Stimulated activated naive CD8-positive, alpha-beta T cell treated with anti-CD3 and anti-CD28 coated beads, Interleukin-15, Interleukin-2, amounts not matched to agents 100 U/mL and 50 U/mL, for 24 hours (primary cell): ENCODE measurements around the gene LTBP1.
A peak's percentile ranks its signal among the peaks of the same experiment; 100 is the strongest.
"Not testable (repeated sequence)": the region's sequence is repeated elsewhere in the genome, so short reads cannot be mapped to it uniquely, and the experiment has no call there.

ENCODE experiments used
- ATAC-seq: fragments of 150-1000 bp; cut with Tn5 transposase; one replicate; pipeline ENCODE4 v1.10.0; 2021
- DNase-seq: peaks from one replicate; pipeline ENCODE4 v3.0.0; 2021

LTBP1 gene

GRCh38 chr2:32946314-32947075 lies at the start of gene LTBP1:
TSS of gene LTBP1 (plus strand) at chr2:32946953. CDS start at chr2:32947325, 372 bp downstream.
- DNase-seq (peak; percentile 57), ATAC-seq (peak; percentile 77)

GRCh38 chr2:32900246-32900973 lies 46.3 kb upstream of the LTBP1 start:
- ATAC-seq (no peak), DNase-seq (no peak)

- no peak for DNase-seq
- ATAC-seq: no peak
These were observed 45.4 kb upstream of the LTBP1 start for GRCh38 chr2:32901313-32901712.

GRCh38 chr2:32902174-32902573 lies 44.6 kb upstream of the LTBP1 start:
- DNase-seq: no peak
- no peak for ATAC-seq

GRCh38 chr2:32902986-32903385 lies 43.8 kb upstream of the LTBP1 start:
- no peak for DNase-seq

GRCh38 chr2:32904074-32904473 lies 42.7 kb upstream of the LTBP1 start:
- no peak for ATAC-seq
- DNase-seq: no peak

More at GRCh38 chr2:32902986-32903385, 43.8 kb upstream of the LTBP1 start:
- ATAC-seq: no peak

GRCh38 chr2:32904751-32905150 lies 42.0 kb upstream of the LTBP1 start:
- DNase-seq (no peak), ATAC-seq (no peak)

- ATAC-seq (no peak), DNase-seq (no peak)
These were observed 41.5 kb upstream of the LTBP1 start for GRCh38 chr2:32905270-32905669.

- no peak for ATAC-seq
- DNase-seq: no peak
These were observed 35.7 kb upstream of the LTBP1 start for GRCh38 chr2:32910883-32911598.

GRCh38 chr2:32915694-32916093 lies 31.1 kb upstream of the LTBP1 start:
- no peak for ATAC-seq
- no peak for DNase-seq

- ATAC-seq (no peak), DNase-seq (no peak)
These were observed 28.0 kb upstream of the LTBP1 start for GRCh38 chr2:32918774-32919173.

GRCh38 chr2:32919901-32920300 lies 26.9 kb upstream of the LTBP1 start:
- not testable (repeated sequence) for ATAC-seq, DNase-seq

- ATAC-seq, DNase-seq: not testable (repeated sequence)
These were observed 25.3 kb upstream of the LTBP1 start for GRCh38 chr2:32921486-32921885.

GRCh38 chr2:32922501-32922900 lies 24.3 kb upstream of the LTBP1 start:
- ATAC-seq (no peak), DNase-seq (no peak)

- DNase-seq (no peak), ATAC-seq (no peak)
These were observed 23.6 kb upstream of the LTBP1 start for GRCh38 chr2:32923109-32923508.

GRCh38 chr2:32925283-32925815 lies 21.4 kb upstream of the LTBP1 start:
- ATAC-seq: no peak

GRCh38 chr2:32925976-32926707 lies 20.6 kb upstream of the LTBP1 start:
- DNase-seq (no peak), ATAC-seq (no peak)

More at GRCh38 chr2:32925283-32925815, 21.4 kb upstream of the LTBP1 start:
- DNase-seq: no peak

GRCh38 chr2:32926708-32927084 lies 20.1 kb upstream of the LTBP1 start:
- no peak for DNase-seq
- no peak for ATAC-seq

- no peak for ATAC-seq
- DNase-seq: no peak
These were observed 16.3 kb upstream of the LTBP1 start for GRCh38 chr2:32930436-32930835.

- ATAC-seq (no peak), DNase-seq (no peak)
These were observed 15.2 kb upstream of the LTBP1 start for GRCh38 chr2:32931519-32931918.

GRCh38 chr2:32931945-32932709 lies 14.6 kb upstream of the LTBP1 start:
- ATAC-seq: no peak
- no peak for DNase-seq
